WTC11 (cell line): Measurements from ENCODE around the gene RGS19. TPM values are rescaled to one million over a fixed set of nuclear protein-coding genes. Genes with fewer than 3 reads are reported as not detected.
"Not testable (repeated sequence)": the region's sequence is repeated elsewhere in the genome, so short reads cannot be mapped to it uniquely, and the experiment has no call there.

Experiments
- ATAC-seq: fragments of 200-7000 bp; cut with Tn5 transposase; 2 replicates; pipeline ENCODE4 v1.10.0; 2021; ENCODE audit warnings: mild to moderate bottlenecking, moderate library complexity
- CTCF ChIA-PET: fragments of 300-600 bp; sonication (Branson Sonifier 250); formaldehyde crosslinking; loops from one replicate; lab custom pipeline; 2021; ENCODE audit warnings: antibody characterized with exemption; lab: Charles Lee
- POLR2A ChIA-PET: fragments of 350-600 bp; sonication (Branson Sonifier 250); formaldehyde crosslinking; loops from one replicate; lab custom pipeline; 2021; ENCODE audit warnings: antibody characterized with exemption; lab: Charles Lee
- DNase-seq: peaks from one replicate; pipeline ENCODE4 v3.0.0; 2021; ENCODE audit warnings: low spot score
- H3K27ac Mint-ChIP-seq: 2 replicates; pipeline ENCODE4 v1.8.0; 2021; ENCODE audit warnings: mixed read lengths
- H3K27me3 Mint-ChIP-seq: 2 replicates; pipeline ENCODE4 v1.8.0; 2021; ENCODE audit warnings: low read depth, mild to moderate bottlenecking, moderate library complexity, mixed read lengths
- H3K36me3 Mint-ChIP-seq: 2 replicates; pipeline ENCODE4 v1.8.0; 2021; ENCODE audit warnings: mixed read lengths
- H3K4me1 Mint-ChIP-seq: 2 replicates; pipeline ENCODE4 v1.8.0; 2022; ENCODE audit warnings: mixed read lengths
- H3K4me3 Mint-ChIP-seq: 2 replicates; pipeline ENCODE4 v1.8.0; 2021; ENCODE audit warnings: mild to moderate bottlenecking, moderate library complexity, mixed read lengths
- H3K9me3 Mint-ChIP-seq: 2 replicates; pipeline ENCODE4 v1.8.0; 2021; ENCODE audit warnings: mixed read lengths
- CBFB ChIP-seq: sonication (generic); formaldehyde crosslinking; IDR thresholded peaks from 2 replicates; pipeline ENCODE4 v1.8.1; 2022; ENCODE audit warnings: mild to moderate bottlenecking, low read depth, missing genetic modification reagents
- CREM ChIP-seq: sonication (generic); formaldehyde crosslinking; IDR thresholded peaks from 2 replicates; pipeline ENCODE4 v1.8.1; 2022; ENCODE audit warnings: mild to moderate bottlenecking, missing genetic modification reagents, moderate library complexity
- FOXP4 ChIP-seq: sonication (generic); formaldehyde crosslinking; IDR thresholded peaks from 2 replicates; pipeline ENCODE4 v1.8.0; 2022; ENCODE audit warnings: mild to moderate bottlenecking, missing genetic modification reagents
- GRHL2 ChIP-seq: fragments of 250-450 bp; sonication (Bioruptor Pico); IDR thresholded peaks from 2 replicates; pipeline ENCODE4 v1.8.0; 2022; ENCODE audit warnings: mild to moderate bottlenecking, moderate library complexity; ENCODE audit not compliant: insufficient replicate concordance, severe bottlenecking
- HMGXB4 ChIP-seq: sonication (generic); formaldehyde crosslinking; IDR thresholded peaks from 2 replicates; pipeline ENCODE4 v1.8.1; 2023; ENCODE audit warnings: mild to moderate bottlenecking, moderate library complexity, missing genetic modification reagents
- JAZF1 ChIP-seq: fragments of 250-450 bp; sonication (Bioruptor Pico); IDR thresholded peaks from 2 replicates; pipeline ENCODE4 v1.9.0; 2021; ENCODE audit warnings: moderate library complexity, mild to moderate bottlenecking, inconsistent platforms
- NFE2L1 ChIP-seq: sonication (generic); formaldehyde crosslinking; IDR thresholded peaks from 2 replicates; pipeline ENCODE4 v1.8.1; 2023; ENCODE audit warnings: missing genetic modification reagents
- NR2C2 ChIP-seq: sonication (generic); formaldehyde crosslinking; IDR thresholded peaks from 2 replicates; pipeline ENCODE4 v1.8.0; 2022; ENCODE audit warnings: mild to moderate bottlenecking, missing genetic modification reagents
- PRRX2 ChIP-seq: fragments of 250-450 bp; sonication (Bioruptor Pico); IDR thresholded peaks from 2 replicates; pipeline ENCODE4 v1.8.0; 2021; ENCODE audit warnings: mild to moderate bottlenecking
- SMAD4 ChIP-seq: sonication (generic); formaldehyde crosslinking; IDR thresholded peaks from 2 replicates; pipeline ENCODE4 v1.8.0; 2022; ENCODE audit warnings: mild to moderate bottlenecking, missing genetic modification reagents
- TP53 ChIP-seq: sonication (generic); formaldehyde crosslinking; IDR thresholded peaks from 2 replicates; pipeline ENCODE4 v1.8.1; 2023; ENCODE audit warnings: mild to moderate bottlenecking, missing genetic modification reagents
- USF1 ChIP-seq: sonication (generic); formaldehyde crosslinking; IDR thresholded peaks from 2 replicates; pipeline ENCODE4 v1.8.0; 2022; ENCODE audit warnings: mild to moderate bottlenecking, missing genetic modification reagents
- ZBTB21 ChIP-seq: sonication (generic); formaldehyde crosslinking; IDR thresholded peaks from 2 replicates; pipeline ENCODE4 v1.8.1; 2023; ENCODE audit warnings: mild to moderate bottlenecking, missing genetic modification reagents, borderline replicate concordance
- ZMAT4 ChIP-seq: fragments of 250-450 bp; sonication (Bioruptor Pico); IDR thresholded peaks from 2 replicates; pipeline ENCODE4 v1.9.0; 2021; ENCODE audit warnings: mild to moderate bottlenecking
- ZNF121 ChIP-seq: sonication (generic); formaldehyde crosslinking; IDR thresholded peaks from 2 replicates; pipeline ENCODE4 v1.8.0; 2023; ENCODE audit warnings: missing genetic modification reagents
- ZNF219 ChIP-seq: sonication (generic); formaldehyde crosslinking; IDR thresholded peaks from 2 replicates; pipeline ENCODE4 v1.8.0; 2023; ENCODE audit warnings: missing genetic modification reagents, mild to moderate bottlenecking, borderline replicate concordance
- ZNF317 ChIP-seq: sonication (generic); formaldehyde crosslinking; IDR thresholded peaks from 2 replicates; pipeline ENCODE4 v1.8.1; 2023; ENCODE audit warnings: low read depth, mild to moderate bottlenecking, moderate library complexity, missing genetic modification reagents, borderline replicate concordance
- ZNF416 ChIP-seq: fragments of 250-450 bp; sonication (Bioruptor Pico); IDR thresholded peaks from 2 replicates; pipeline ENCODE4 v1.9.0; 2021; ENCODE audit warnings: mild to moderate bottlenecking, inconsistent platforms
- ZNF512 ChIP-seq: sonication (generic); formaldehyde crosslinking; IDR thresholded peaks from 2 replicates; pipeline ENCODE4 v1.8.1; 2022; ENCODE audit warnings: missing genetic modification reagents, borderline replicate concordance
- ZNF671 ChIP-seq: fragments of 250-450 bp; sonication (Bioruptor Pico); IDR thresholded peaks from 2 replicates; pipeline ENCODE4 v1.8.0; 2021; ENCODE audit warnings: mild to moderate bottlenecking
- total RNA-seq: library from RNA; stranded (reverse); gene quantifications from 3 replicates; pipeline ENCODE4 v1.2.3, GENCODE V29; 2021

Gene RGS19
- total RNA-seq, 1 experiment from 2014 or later: 13.8 TPM

- ATAC-seq (no peak), DNase-seq (no peak)
- no peak overlapping the region; the same call in 1 of the 2 replicates for H3K27ac Mint-ChIP-seq
- POLR2A ChIA-PET: interaction anchor here (1.0 kb wide), 1 partner anchor 34 kb away, joined by 4 read pairs; no protein-coding TSS in a partner anchor
- peaks cover 9% of the 10 kb centered on the region for H3K9me3 Mint-ChIP-seq
- TF ChIP-seq ZNF416: no peak
- TF ChIP-seq CREM (CRISPR knock-in tag): no peak
- TF ChIP-seq ZNF121: no peak
- no peak for TF ChIP-seq ZMAT4 (CRISPR knock-in tag)
- TF ChIP-seq CBFB: no peak
- TF ChIP-seq ZNF219 (CRISPR knock-in tag): no peak
- no peak for TF ChIP-seq FOXP4 (CRISPR knock-in tag)
- TF ChIP-seq ZBTB21 (CRISPR knock-in tag): no peak
- no peak for TF ChIP-seq USF1
- CTCF ChIA-PET: interaction anchor here (1.0 to 4.1 kb wide), 13 partner anchors 8 to 166 kb away, joined by 3 to 119 read pairs (median 10); partner anchors contain the start of genes C20orf204, LKAAEAR1, OPRL1 and PRPF6
- H3K4me1 Mint-ChIP-seq: peaks cover 5% of the 10 kb centered on the region
- no peak overlapping the region for H3K4me3 Mint-ChIP-seq
- H3K27me3 Mint-ChIP-seq: peaks cover 15% of the 10 kb centered on the region
- no peaks in the 10 kb centered on the region for H3K36me3 Mint-ChIP-seq
Measured at GRCh38 chr20:64119301-64119680, 40.0 kb upstream of the RGS19 start.

GRCh38 chr20:64117432-64117777, 38.1 kb upstream of the RGS19 start:
- H3K27ac Mint-ChIP-seq, ATAC-seq, POLR2A ChIA-PET, H3K27me3 Mint-ChIP-seq, H3K4me3 Mint-ChIP-seq, H3K9me3 Mint-ChIP-seq, DNase-seq, H3K36me3 Mint-ChIP-seq, H3K4me1 Mint-ChIP-seq: not testable (repeated sequence)
- CTCF ChIA-PET: interaction anchor here (3.6 to 5.9 kb wide), 2 partner anchors 15 to 34 kb away, joined by 20 to 30 read pairs; partner anchors contain the start of gene LKAAEAR1

GRCh38 chr20:64116541-64117431, 37.5 kb upstream of the RGS19 start:
- ChIA-PET CTCF (interaction anchor here (1.3 to 5.9 kb wide), 4 partner anchors 15 to 47 kb away, joined by 4 to 30 read pairs (median 12); partner anchors contain the start of gene LKAAEAR1), POLR2A (no interaction called here)
- no peak for ATAC-seq
- no peaks in the 10 kb centered on the region for H3K9me3 Mint-ChIP-seq
- H3K4me3 Mint-ChIP-seq: no peak overlapping the region
- H3K27ac Mint-ChIP-seq: 0 out of 2 replicates have a peak overlapping the region, but pooled peaks have one; percentile 36
- TF ChIP-seq TP53 (CRISPR knock-in tag): no peak
- no peak for DNase-seq
- H3K36me3 Mint-ChIP-seq: no peaks in the 10 kb centered on the region
- H3K27me3 Mint-ChIP-seq: no peaks in the 10 kb centered on the region; the same call in 1 of the 2 replicates
- H3K4me1 Mint-ChIP-seq: peaks cover 5% of the 10 kb centered on the region

- Mint-ChIP-seq H3K27me3 (no peaks in the 10 kb centered on the region), H3K27ac (0 out of 2 replicates have a peak overlapping the region, but pooled peaks have one; percentile 36), H3K4me3 (no peak overlapping the region), H3K9me3 (no peaks in the 10 kb centered on the region), H3K4me1 (peaks cover 5% of the 10 kb centered on the region), H3K36me3 (no peaks in the 10 kb centered on the region)
- DNase-seq (no peak), ATAC-seq (no peak)
- CTCF ChIA-PET: interaction anchor here (1.3 to 5.9 kb wide), 4 partner anchors 14 to 46 kb away, joined by 4 to 30 read pairs (median 12); partner anchors contain the start of gene LKAAEAR1
- POLR2A ChIA-PET: no interaction called here
- TF ChIP-seq JAZF1 (CRISPR knock-in tag): no peak
- no peak for TF ChIP-seq ZNF671 (CRISPR knock-in tag)
- no peak for TF ChIP-seq NR2C2
- no peak for TF ChIP-seq ZNF317 (CRISPR knock-in tag)
- no peak for TF ChIP-seq ZNF512 (CRISPR knock-in tag)
- TF ChIP-seq PRRX2 (CRISPR knock-in tag): no peak
- TF ChIP-seq HMGXB4 (CRISPR knock-in tag): no peak
- TF ChIP-seq GRHL2 (CRISPR knock-in tag): no peak
- TF ChIP-seq SMAD4: no peak
- TF ChIP-seq NFE2L1 (CRISPR knock-in tag): no peak
Measured at GRCh38 chr20:64116016-64116415, 36.7 kb upstream of the RGS19 start.
